HT1080 (cell line): ENCODE data around the gene DOCK8. TPM values are rescaled to one million over a fixed set of nuclear protein-coding genes. Genes with fewer than 3 reads are reported as not detected.

Experiments used
- DNase-seq: peaks from one replicate; pipeline ENCODE4 v3.0.0-alpha.2; 2015; ENCODE audit warnings: low read depth
- total RNA-seq: library from RNA; depleted of rRNA; stranded (reverse); fragments of >200 nt; shearing (Covaris generic); gene quantifications from 2 replicates; pipeline ENCODE4 v1.2.3, GENCODE V29; 2014

DOCK8 gene
- total RNA-seq, 1 experiment from 2014 or later: not detected

- DNase-seq: no peak
Measured at GRCh38 chr9:456365-456764, 241.7 kb downstream of the DOCK8 start.

- no peak for DNase-seq
Measured at GRCh38 chr9:458590-458989, 243.9 kb downstream of the DOCK8 start.

- no peak for DNase-seq
Measured at GRCh38 chr9:459491-460444, 245.1 kb downstream of the DOCK8 start.

- DNase-seq: no peak
Measured at GRCh38 chr9:462121-462520, 247.5 kb downstream of the DOCK8 start.

- DNase-seq: no peak
Measured at GRCh38 chr9:462606-463005, 247.9 kb downstream of the DOCK8 start.

GRCh38 chr9:463455-464171, 248.9 kb downstream of the DOCK8 start:
- DNase-seq: no peak

GRCh38 chr9:466747-467146, 252.1 kb downstream of the DOCK8 start:
- DNase-seq: no peak

- DNase-seq: no peak
Measured at GRCh38 chr9:468766-469426, 254.2 kb downstream of the DOCK8 start.

GRCh38 chr9:469672-470551, 255.2 kb downstream of the DOCK8 start:
- peak; percentile 64 for DNase-seq

- no peak for DNase-seq
Measured at GRCh38 chr9:470552-471194, 256.0 kb downstream of the DOCK8 start.

GRCh38 chr9:471320-471719, 256.7 kb downstream of the DOCK8 start:
- DNase-seq: no peak

- no peak for DNase-seq
Measured at GRCh38 chr9:472479-473075, 257.9 kb downstream of the DOCK8 start.

- DNase-seq: no peak
Measured at GRCh38 chr9:477193-477592, 262.5 kb downstream of the DOCK8 start.

- no peak for DNase-seq
Measured at GRCh38 chr9:479304-479970, 264.8 kb downstream of the DOCK8 start.

- DNase-seq: no peak
Measured at GRCh38 chr9:479971-480350, 265.3 kb downstream of the DOCK8 start.

GRCh38 chr9:482739-483138, 268.1 kb downstream of the DOCK8 start:
- no peak for DNase-seq

GRCh38 chr9:486156-486555, 271.5 kb downstream of the DOCK8 start:
- no peak for DNase-seq

- DNase-seq: no peak
Measured at GRCh38 chr9:487429-487828, 272.8 kb downstream of the DOCK8 start.

- no peak for DNase-seq
Measured at GRCh38 chr9:488448-488847, 273.8 kb downstream of the DOCK8 start.
